ENCODE measurements around the gene ABCA4.
"Not testable (repeated sequence)": the region's sequence is repeated elsewhere in the genome, so short reads cannot be mapped to it uniquely, and the experiment has no call there.

Gene ABCA4

DNA sequence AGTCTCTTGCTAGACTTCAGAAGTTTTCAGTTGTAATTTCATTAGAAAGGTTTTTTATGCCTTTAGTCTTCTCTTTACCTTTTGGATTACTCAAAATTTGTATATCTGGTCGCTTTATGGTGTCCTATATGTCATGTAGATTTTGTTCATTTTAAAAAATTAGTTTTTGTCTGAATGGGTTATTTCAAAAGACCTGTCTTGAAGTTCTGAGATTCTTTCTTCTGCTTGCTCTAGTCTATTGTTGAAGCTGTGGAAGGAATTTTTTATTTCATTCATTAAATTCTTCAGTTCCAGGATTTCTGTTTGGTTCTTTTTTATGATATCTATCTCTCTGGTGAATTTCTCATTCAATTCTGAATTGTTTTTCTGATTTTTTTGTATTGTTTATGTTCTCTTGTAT is 165.2 kb downstream of the ABCA4 start:
- no peak overlapping the region for H3K4me3 ChIP-seq (ENCODE audit: low read depth, low read length)
- no peak for DNase-seq (ENCODE audit: low read depth)
- TF ChIP-seq, protein P1, sequence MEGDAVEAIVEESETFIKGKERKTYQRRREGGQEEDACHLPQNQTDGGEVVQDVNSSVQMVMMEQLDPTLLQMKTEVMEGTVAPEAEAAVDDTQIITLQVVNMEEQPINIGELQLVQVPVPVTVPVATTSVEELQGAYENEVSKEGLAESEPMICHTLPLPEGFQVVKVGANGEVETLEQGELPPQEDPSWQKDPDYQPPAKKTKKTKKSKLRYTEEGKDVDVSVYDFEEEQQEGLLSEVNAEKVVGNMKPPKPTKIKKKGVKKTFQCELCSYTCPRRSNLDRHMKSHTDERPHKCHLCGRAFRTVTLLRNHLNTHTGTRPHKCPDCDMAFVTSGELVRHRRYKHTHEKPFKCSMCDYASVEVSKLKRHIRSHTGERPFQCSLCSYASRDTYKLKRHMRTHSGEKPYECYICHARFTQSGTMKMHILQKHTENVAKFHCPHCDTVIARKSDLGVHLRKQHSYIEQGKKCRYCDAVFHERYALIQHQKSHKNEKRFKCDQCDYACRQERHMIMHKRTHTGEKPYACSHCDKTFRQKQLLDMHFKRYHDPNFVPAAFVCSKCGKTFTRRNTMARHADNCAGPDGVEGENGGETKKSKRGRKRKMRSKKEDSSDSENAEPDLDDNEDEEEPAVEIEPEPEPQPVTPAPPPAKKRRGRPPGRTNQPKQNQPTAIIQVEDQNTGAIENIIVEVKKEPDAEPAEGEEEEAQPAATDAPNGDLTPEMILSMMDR (conservative IDR thresholded peaks at IDR 0.05; ENCODE audit: low read depth, low read length): no peak

DNA sequence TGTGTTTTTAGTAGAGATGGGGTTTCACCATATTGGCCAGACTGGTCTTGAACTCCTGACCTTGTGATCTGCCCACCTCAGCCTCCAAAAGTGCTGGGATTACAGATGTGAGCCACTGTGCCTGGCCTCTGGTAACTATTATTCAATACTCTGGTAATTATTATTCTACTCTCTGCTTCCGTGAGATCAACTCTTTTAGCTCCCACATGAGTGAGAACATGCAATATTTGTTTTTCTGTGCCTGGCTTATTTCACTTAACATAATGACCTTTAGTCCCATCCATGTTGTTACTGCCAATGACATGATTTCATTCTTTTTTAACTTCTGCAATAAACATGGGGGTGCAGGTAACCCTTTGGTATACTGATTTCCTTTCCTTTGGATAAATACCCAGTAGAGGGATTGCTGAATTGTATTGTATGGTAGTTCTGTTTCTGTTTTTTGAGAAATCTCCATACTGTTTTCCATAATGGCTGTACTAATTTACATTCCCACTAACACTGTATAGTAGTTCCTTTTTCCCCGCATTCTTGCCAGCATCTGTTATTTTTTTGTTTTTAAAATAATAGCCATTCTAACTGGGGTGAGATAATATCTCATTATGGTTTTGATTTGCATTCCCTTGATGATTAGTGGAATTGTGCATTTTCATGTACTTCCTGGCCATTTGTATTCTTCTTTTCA is 173.8 kb downstream of the ABCA4 start:
- DNase-seq (ENCODE audit: low read depth); H3K4me3 ChIP-seq (ENCODE audit: low read depth, low read length): not testable (repeated sequence)
